Esophagus squamous epithelium (tissue), 5 donors: ENCODE measurements around the gene CSPG4. TPM values are rescaled to one million over a fixed set of nuclear protein-coding genes. Genes with fewer than 3 reads are reported as not detected.
"Not testable (repeated sequence)": the region's sequence is repeated elsewhere in the genome, so short reads cannot be mapped to it uniquely, and the experiment has no call there.

Experiments used
- DNase-seq: peaks from one replicate; lab custom pipeline; 2025; lab: John Stamatoyannopoulos, UW
- H3K27ac ChIP-seq, 4 donors: fragments of 200-600 bp; sonication (generic); one replicate each; pipeline ENCODE4 v1.5.1; 2016 to 2019; ENCODE audit warnings: mild to moderate bottlenecking in 1 of 4
- H3K27me3 ChIP-seq, 4 donors: fragments of 200-600 bp; sonication (generic); 1 replicate in 3 of 4; 2 replicates in 1 of 4; pipeline versions ENCODE4 v1.5.1 to v1.6.0; 2017 to 2021; ENCODE audit warnings: antibody characterized with exemption in 1 of 4
- H3K36me3 ChIP-seq, 3 donors: fragments of 200-600 bp; sonication (generic); one replicate each; pipeline ENCODE4 v1.5.1; 2016 to 2019
- H3K4me1 ChIP-seq, 3 donors: fragments of 200-600 bp; sonication (generic); one replicate each; pipeline ENCODE4 v1.5.1; 2017 to 2019
- H3K4me3 ChIP-seq, 4 donors: fragments of 200-600 bp; sonication (generic); 1 replicate in 3 of 4; 2 replicates in 1 of 4; pipeline ENCODE4 v1.5.1; 2016 to 2019; ENCODE audit warnings: mild to moderate bottlenecking in 2 of 4, moderate library complexity in 1 of 4
- H3K9me3 ChIP-seq, 3 donors: fragments of 200-600 bp; sonication (generic); one replicate each; pipeline ENCODE4 v1.5.1; 2016 to 2019
- CTCF ChIP-seq, 6 experiments: fragments of 450-650 bp in 4 of 6; fragments of 200-600 bp in 2 of 6; sonication (generic) in 2 of 6; IDR thresholded peaks; one replicate each; pipeline ENCODE4 v1.5.1; 2016 to 2019; ENCODE audit warnings: antibody characterized with exemption in 6 of 6, mild to moderate bottlenecking in 4 of 6, moderate library complexity in 4 of 6
- POLR2A ChIP-seq, 4 donors: fragments of 450-650 bp; IDR thresholded peaks; one replicate each; pipeline ENCODE4 v1.6.1; 2017; ENCODE audit warnings: antibody characterized with exemption in 4 of 4, mild to moderate bottlenecking in 4 of 4, moderate library complexity in 3 of 4
- WGBS, 2 donors: methylation state at CpG; one replicate each; pipeline ENCODE4 v1.1.5; 2018; 5-methylcytosine and 5-hydroxymethylcytosine counted together
- intact Hi-C: fragments of 100-400 bp; cut with DNase I; formaldehyde crosslinking; loops from one replicate; pipeline ENCODE4 v1.15.0; 2022
- total RNA-seq, 4 donors: library from RNA; depleted of rRNA; stranded (reverse); fragments of >200 nt; gene quantifications; one replicate each; pipeline ENCODE4 v1.1.0, GENCODE V29; 2016
- donor health status: DM: yes; HTN: yes; CAD: no.

Gene CSPG4
- 10 to 100 TPM in 1 of 4 donors, 1 to 10 TPM in 3; 2.9 to 13.4 (median 4.2) TPM for total RNA-seq

- no peak for DNase-seq
- TF ChIP-seq POLR2A (IDR thresholded peaks at IDR 0.05) (peak in 2 of 4 donors; percentile 66 to 75), CTCF (IDR thresholded peaks at IDR 0.05) (no peak)
- H3K4me1 ChIP-seq = peaks cover 14 to 52% (median 19%) of the 10 kb centered on the region in 3 donors
- peak within 1 kb of the TSS; percentile 8 to 72 (median 48) for H3K4me3 ChIP-seq
- WGBS, 2 donors = 34 to 39% methylated on average over 4 to 6 of the region's 36 CpGs
- no peaks in the 10 kb centered on the region for H3K36me3 ChIP-seq
- intact Hi-C loops = no loop called here
- no peaks in the 10 kb centered on the region for H3K9me3 ChIP-seq
- H3K27ac ChIP-seq = peak within 1 kb of the TSS; percentile 32 to 87 (median 80)
- H3K27me3 ChIP-seq = peaks cover 0 to 24% (median 0%) of the 10 kb centered on the region in 4 donors
Observed at GRCh38 chr15:75712668-75713337, at the start of gene CSPG4. Gene CSPG4, minus strand, starts transcription at chr15:75712848. Its CDS starts 93 bp downstream, at chr15:75712755.

GRCh38 chr15:75762357-75762718, 49.7 kb upstream of the CSPG4 start:
- intact Hi-C loops, H3K9me3 ChIP-seq, DNase-seq, H3K27ac ChIP-seq, H3K36me3 ChIP-seq, H3K4me3 ChIP-seq, H3K27me3 ChIP-seq: not testable (repeated sequence)
- peaks cover 8 to 15% (median 8%) of the 10 kb centered on the region in 3 donors for H3K4me1 ChIP-seq
- WGBS, 2 donors = no CpG with 5 or more reads among the region's 4 CpGs

- no peak overlapping the region for H3K4me3 ChIP-seq
- DNase-seq = no peak
- peaks cover 8 to 15% (median 8%) of the 10 kb centered on the region in 3 donors for H3K4me1 ChIP-seq
- H3K36me3 ChIP-seq = no peaks in the 10 kb centered on the region
- WGBS, 2 donors = 60 to 93% methylated on average over 1 to 6 of the region's 10 CpGs
- intact Hi-C loops = no loop called here
- H3K9me3 ChIP-seq = no peaks in the 10 kb centered on the region
- TF ChIP-seq POLR2A (IDR thresholded peaks at IDR 0.05) (no peak), CTCF (IDR thresholded peaks at IDR 0.05) (no peak)
- H3K27me3 ChIP-seq = no peaks in the 10 kb centered on the region
- no peak overlapping the region for H3K27ac ChIP-seq
Observed at GRCh38 chr15:75761446-75762356, 49.1 kb upstream of the CSPG4 start.

- Histone ChIP-seq H3K4me3 (no peak overlapping the region), H3K4me1 (peaks cover 8 to 15% (median 8%) of the 10 kb centered on the region in 3 donors), H3K36me3 (no peaks in the 10 kb centered on the region), H3K27me3 (no peaks in the 10 kb centered on the region), H3K27ac (no peak overlapping the region), H3K9me3 (no peaks in the 10 kb centered on the region)
- TF ChIP-seq POLR2A (IDR thresholded peaks at IDR 0.05) (no peak), CTCF (IDR thresholded peaks at IDR 0.05) (no peak)
- intact Hi-C loops = no loop called here
- DNase-seq = no peak
- 84 to 90% methylated on average over 8 of the region's 14 CpGs for WGBS, 2 donors
Observed at GRCh38 chr15:75760704-75761435, 48.2 kb upstream of the CSPG4 start.

GRCh38 chr15:75760131-75760520, 47.5 kb upstream of the CSPG4 start:
- DNase-seq, H3K4me3 ChIP-seq, H3K9me3 ChIP-seq, H3K27me3 ChIP-seq, H3K27ac ChIP-seq, H3K36me3 ChIP-seq, intact Hi-C loops: not testable (repeated sequence)
- peaks cover 8 to 15% (median 8%) of the 10 kb centered on the region in 3 donors for H3K4me1 ChIP-seq
- WGBS, 2 donors = 96 to 98% methylated on average over 4 to 7 of the region's 7 CpGs
